ENCODE results near the gene ZDHHC1. TPM values are rescaled to one million over a fixed set of nuclear protein-coding genes. Genes with fewer than 3 reads are reported as not detected.
A peak's percentile ranks its signal among the peaks of the same experiment; 100 is the strongest.

Gene ZDHHC1
- total RNA-seq, 3 donors from 2014 or later: 9.2 to 12.3 (median 10.0) TPM

DNA sequence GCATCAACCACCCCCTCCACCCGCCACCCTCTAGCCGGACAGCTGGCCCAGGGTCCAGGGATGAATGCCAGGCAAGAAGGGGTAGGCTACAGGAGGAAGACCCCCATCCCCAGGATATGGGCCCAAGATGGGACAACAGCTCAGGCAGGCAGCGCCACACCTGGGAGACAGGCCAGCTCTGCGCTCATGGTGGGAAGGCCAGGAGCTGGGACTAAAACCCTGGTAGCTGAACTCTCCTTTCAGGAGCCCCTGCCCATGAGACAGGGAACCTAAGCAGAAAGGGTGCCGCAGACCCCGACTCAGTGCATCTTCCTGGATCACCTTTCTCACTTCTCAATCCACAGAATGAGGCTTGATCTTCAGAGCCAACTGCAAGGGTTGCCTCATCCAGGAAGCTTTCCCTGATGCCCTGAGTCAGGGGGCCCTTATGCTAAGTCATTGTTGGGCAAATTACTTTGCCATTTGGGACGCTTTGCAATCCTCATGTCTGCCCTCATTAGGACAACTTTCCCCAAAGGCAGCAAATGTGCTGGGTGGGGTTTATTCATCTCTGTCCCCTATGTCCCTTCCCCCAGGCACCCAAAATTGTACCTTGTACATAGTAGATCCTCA, 9.0 kb downstream of the ZDHHC1 start:
- no peaks in the 10 kb centered on the region for H3K9me3 ChIP-seq
- DNase-seq: no peak
- H3K4me3 ChIP-seq: no peak overlapping the region
- ATAC-seq: no peak
- intact Hi-C loops (cut with DNase I, micrococcal nuclease): no loop called here
- H3K4me1 ChIP-seq (ENCODE audit: low read depth): peaks cover 16% of the 10 kb centered on the region
- TF ChIP-seq, protein P1, sequence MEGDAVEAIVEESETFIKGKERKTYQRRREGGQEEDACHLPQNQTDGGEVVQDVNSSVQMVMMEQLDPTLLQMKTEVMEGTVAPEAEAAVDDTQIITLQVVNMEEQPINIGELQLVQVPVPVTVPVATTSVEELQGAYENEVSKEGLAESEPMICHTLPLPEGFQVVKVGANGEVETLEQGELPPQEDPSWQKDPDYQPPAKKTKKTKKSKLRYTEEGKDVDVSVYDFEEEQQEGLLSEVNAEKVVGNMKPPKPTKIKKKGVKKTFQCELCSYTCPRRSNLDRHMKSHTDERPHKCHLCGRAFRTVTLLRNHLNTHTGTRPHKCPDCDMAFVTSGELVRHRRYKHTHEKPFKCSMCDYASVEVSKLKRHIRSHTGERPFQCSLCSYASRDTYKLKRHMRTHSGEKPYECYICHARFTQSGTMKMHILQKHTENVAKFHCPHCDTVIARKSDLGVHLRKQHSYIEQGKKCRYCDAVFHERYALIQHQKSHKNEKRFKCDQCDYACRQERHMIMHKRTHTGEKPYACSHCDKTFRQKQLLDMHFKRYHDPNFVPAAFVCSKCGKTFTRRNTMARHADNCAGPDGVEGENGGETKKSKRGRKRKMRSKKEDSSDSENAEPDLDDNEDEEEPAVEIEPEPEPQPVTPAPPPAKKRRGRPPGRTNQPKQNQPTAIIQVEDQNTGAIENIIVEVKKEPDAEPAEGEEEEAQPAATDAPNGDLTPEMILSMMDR (IDR thresholded peaks at IDR 0.05): no peak
- no peaks in the 10 kb centered on the region for H3K36me3 ChIP-seq (ENCODE audit: low read depth)

DNA sequence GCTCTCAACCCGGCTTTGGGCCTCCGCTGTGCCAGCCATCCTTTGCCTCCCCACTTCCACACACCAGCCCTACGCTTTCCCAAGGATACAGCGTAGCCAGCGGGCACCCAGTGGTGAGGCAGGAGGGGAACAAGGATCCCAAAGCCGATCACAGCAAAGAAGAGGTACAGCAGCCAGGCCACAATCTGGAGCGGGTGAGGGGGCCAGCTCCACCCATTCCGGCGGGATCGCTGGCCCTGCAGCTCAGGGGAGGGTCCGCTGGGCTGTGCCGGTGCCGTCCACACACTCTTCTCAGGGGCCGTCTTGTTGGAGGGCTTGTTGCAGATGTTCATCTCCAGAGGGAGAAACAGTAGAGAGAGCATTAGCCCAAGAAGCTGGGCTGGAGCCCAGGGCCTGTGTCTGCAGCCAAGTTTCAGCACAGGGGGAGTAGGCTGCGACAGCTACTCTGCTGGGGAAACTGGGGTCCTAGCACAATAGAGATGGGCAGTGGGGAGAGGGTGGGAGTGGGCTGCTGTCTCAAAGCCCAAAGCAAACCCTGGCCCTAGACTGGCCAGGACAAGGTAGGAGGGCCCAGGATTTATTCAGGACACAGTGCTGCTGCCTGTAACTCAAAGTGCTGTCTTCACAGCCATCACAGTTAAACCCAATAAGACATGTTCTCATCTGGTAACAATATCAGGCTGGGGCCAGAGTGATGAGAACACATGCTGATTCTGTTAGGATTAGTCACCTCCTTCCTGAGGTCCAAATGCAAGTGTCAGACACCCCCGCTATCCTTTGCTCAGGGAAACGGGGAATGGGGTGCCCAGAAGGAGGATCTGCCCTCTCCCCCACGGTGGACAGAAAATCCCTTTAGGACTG, 9.9 kb downstream of the ZDHHC1 start:
- Histone ChIP-seq H3K9me3 (no peaks in the 10 kb centered on the region), H3K4me3 (no peak overlapping the region), H3K4me1 (ENCODE audit: low read depth) (peaks cover 16% of the 10 kb centered on the region), H3K36me3 (ENCODE audit: low read depth) (no peaks in the 10 kb centered on the region)
- TF ChIP-seq, protein P1 (IDR thresholded peaks at IDR 0.05): no peak
- ATAC-seq: no peak
- DNase-seq: peak in 1 of 3 donors; percentile 48
- intact Hi-C loops (cut with DNase I, micrococcal nuclease): no loop called here

DNA sequence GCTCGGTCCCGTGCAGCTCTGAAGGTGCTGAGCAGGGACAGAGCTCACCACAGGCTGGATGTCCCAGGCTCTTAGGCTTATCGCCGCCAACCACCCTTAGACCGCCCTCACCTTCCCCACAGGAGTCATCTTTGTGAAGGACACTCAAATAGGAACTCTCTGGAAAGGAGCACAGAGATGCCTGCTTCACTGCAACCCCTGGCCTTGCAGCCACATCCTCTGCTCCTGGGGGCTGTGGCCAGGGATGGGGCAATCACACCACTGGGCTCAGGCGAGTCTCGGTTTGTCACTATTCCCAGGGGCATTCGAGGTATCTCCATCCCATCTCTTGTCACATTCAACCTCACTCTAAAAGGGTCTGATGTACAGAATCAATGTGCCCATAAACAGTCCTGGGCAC, 10.9 kb downstream of the ZDHHC1 start:
- intact Hi-C loops (cut with DNase I, micrococcal nuclease): no loop called here
- no peaks in the 10 kb centered on the region for H3K9me3 ChIP-seq
- no peaks in the 10 kb centered on the region for H3K36me3 ChIP-seq (ENCODE audit: low read depth)
- no peak for ATAC-seq
- H3K4me3 ChIP-seq: no peak overlapping the region
- TF ChIP-seq, protein P1 (IDR thresholded peaks at IDR 0.05): no peak
- H3K4me1 ChIP-seq (ENCODE audit: low read depth): peaks cover 16% of the 10 kb centered on the region
- no peak for DNase-seq

DNA sequence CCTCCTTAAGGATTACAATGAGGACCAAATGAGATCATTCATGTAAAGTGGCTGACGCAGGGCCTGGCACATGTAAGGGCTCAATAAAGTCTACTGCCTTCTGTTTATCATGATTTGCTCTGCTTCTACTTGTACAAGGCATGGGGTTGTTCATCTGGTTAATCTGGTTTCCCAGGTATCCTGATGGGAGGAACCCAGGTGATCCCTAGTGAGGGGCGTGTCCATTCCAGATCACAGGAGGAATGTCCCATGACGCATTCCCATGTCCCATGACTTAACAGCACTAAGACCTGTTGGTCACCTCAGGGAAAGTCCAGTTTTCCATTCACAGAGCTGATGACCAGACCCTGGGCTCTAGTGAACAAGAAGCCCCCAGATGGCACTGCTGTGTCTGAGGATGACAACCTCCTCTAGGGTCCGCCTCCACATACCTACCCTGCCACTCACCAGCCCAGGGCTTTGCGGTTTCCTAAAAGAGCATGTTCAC, 11.5 kb downstream of the ZDHHC1 start:
- peaks cover 16% of the 10 kb centered on the region for H3K4me1 ChIP-seq (ENCODE audit: low read depth)
- intact Hi-C loops (cut with DNase I, micrococcal nuclease): no loop called here
- peak; percentile 93 for ATAC-seq
- H3K9me3 ChIP-seq: no peaks in the 10 kb centered on the region
- no peaks in the 10 kb centered on the region for H3K36me3 ChIP-seq (ENCODE audit: low read depth)
- peak; percentile 53 to 95 (median 71) for DNase-seq
- TF ChIP-seq, protein P1 (IDR thresholded peaks at IDR 0.05): no peak
- no peak overlapping the region for H3K4me3 ChIP-seq

DNA sequence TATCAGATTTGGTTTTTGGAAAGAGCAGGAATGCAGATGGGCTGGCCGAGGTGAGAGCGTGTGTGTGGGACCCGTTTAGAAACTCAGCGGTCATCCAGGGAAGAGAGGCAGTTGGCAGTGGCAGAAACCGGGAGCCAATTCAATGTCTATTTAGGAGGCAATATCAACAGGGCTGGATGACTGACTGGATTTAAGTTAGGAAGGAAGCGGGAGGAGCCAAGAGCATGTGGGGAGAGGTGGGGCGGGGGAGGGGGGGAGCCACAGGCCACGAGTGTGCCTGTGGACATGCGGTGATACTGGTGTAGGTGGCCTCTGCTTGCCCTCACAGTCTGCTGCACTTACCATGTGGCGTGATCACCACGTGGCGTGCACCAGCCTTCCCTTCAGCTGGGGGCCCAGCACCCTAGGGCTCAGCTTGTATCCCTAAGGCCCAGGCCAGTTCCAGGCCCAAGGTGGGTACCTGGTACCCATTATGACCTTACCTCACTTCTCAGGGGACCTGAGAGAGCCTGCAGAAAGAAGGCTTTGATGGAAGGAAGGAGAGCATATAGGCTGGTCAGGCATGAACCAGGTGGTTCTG, 12.2 kb downstream of the ZDHHC1 start:
- Histone ChIP-seq H3K4me3 (no peak overlapping the region), H3K36me3 (ENCODE audit: low read depth) (no peaks in the 10 kb centered on the region), H3K9me3 (no peaks in the 10 kb centered on the region), H3K4me1 (ENCODE audit: low read depth) (peaks cover 18% of the 10 kb centered on the region)
- intact Hi-C loops (cut with DNase I, micrococcal nuclease): no loop called here
- TF ChIP-seq, protein P1 (IDR thresholded peaks at IDR 0.05): no peak
- peak; percentile 3 for ATAC-seq
- DNase-seq: peak in 1 of 3 donors; percentile 48

Data from mucosa of descending colon (tissue), 3 donors.